NCI-H2196 treated with DMSO at 0.1 percent for 48 hours (cell line): ENCODE data around the gene PATE4.

Experiments used
- DNase-seq: peaks from one replicate; lab custom pipeline; 2025; ENCODE audit not compliant: unreplicated experiment; lab: John Stamatoyannopoulos, UW

Gene PATE4

DNA sequence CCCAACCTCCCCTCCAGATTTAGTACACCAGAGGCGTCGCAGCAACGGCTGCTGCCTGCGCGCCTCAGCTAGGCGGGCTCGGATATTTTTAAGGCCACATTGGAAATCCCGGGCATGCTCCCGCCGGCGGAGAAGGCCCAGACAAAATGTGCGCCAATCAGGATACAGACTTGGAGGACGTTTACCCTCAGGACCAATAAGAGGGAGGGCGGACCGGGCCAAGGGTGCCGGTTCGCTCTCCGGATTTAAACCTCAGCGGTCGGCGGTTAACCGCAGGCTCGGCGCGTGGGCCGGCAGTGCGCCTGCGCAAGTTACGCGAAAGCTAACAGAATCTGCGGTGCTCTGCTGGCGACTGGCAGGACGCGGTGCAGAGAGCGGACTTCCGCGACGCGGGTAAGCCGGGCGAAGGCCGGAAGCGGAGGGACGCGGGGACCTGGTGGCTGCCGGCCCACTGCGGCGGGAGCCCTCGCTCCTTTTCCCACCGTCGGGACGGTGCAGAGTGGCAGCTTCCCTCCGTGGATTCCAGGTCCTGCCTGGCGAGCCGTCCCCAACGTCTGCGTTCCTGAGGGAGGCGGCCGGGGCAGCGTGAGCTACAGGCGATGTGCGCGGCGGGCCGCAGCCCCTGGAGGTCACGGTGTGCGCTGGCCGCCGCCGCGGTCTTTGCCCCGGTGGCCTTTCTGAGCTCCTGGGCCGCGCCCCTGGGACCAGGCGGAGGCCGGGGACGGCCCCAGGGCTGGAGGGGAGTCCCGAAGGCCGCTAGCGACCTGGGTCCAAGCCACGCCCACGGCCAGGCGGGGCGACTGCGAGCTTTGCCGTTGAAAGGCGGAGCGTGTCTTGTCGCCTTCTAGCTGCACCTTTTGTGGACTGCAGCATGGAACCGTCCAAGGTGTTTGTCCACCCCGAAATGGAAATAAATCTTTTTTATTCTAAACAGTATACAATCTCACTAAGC, 54.5 kb downstream of the PATE4 start, which contains the start of gene HYLS1:
HYLS1 (plus strand) TSS at position 296 of the 952 bp plus-strand sequence. CDS start 11,701 bp downstream, outside the sequence.
- DNase-seq: peak; percentile 97
